HCT116 (cell line): ENCODE data around the gene HMCN1. TPM values are rescaled to one million over a fixed set of nuclear protein-coding genes. Genes with fewer than 3 reads are reported as not detected.

Source experiments
- ATAC-seq: fragments of 200-7000 bp; cut with Tn5 transposase; 2 replicates; pipeline ENCODE4 v1.9.1; 2020; ENCODE audit warnings: mild to moderate bottlenecking, moderate library complexity
- BruUV-seq: library from RNA; stranded (reverse); fragments of 400-500 nt; replicated peaks from 2 replicates; lab custom pipeline; 2021; lab: Mats Ljungman, UMichigan
- CTCF ChIA-PET: fragments of 300-600 bp; sonication (Branson Sonifier 250); formaldehyde crosslinking; loops from one replicate; lab custom pipeline; 2021; ENCODE audit warnings: antibody characterized with exemption; lab: Charles Lee
- POLR2A ChIA-PET: fragments of 300-600, 350-600 bp; sonication (Branson Sonifier 250); formaldehyde crosslinking; loops from one replicate; lab custom pipeline; 2021; ENCODE audit warnings: antibody characterized with exemption; lab: Charles Lee
- RAD21 ChIA-PET, 2 experiments: fragments of 300-600 bp; sonication (Branson Sonifier 250); formaldehyde crosslinking; loops; one replicate each; lab custom pipeline; 2023; ENCODE audit warnings: low total read pairs in 2 of 2; ENCODE audit not compliant: uncharacterized antibody in 2 of 2, unreplicated experiment in 2 of 2, low non-redundant PET in 1 of 2; lab: Charles Lee
- DNase-seq: peaks from one replicate; pipeline ENCODE4 v3.0.0-alpha.2; 2010; ENCODE audit warnings: low read depth, low spot score
- H2AFZ ChIP-seq: fragments of 200-600 bp; shearing (Covaris generic), sonication (generic); 2 replicates; pipeline ENCODE4 v1.6.1; 2017; ENCODE audit warnings: low read depth, mixed run types, mixed read lengths, antibody characterized with exemption, low read length; ENCODE audit not compliant: poor library complexity, severe bottlenecking
- H3K27ac ChIP-seq: 2 replicates; pipeline ENCODE4 v1.5.1; 2012; ENCODE audit warnings: low read depth, low read length
- H3K27me3 ChIP-seq: fragments of 200-600 bp; sonication (generic); 2 replicates; pipeline ENCODE4 v1.6.1; 2016; ENCODE audit warnings: mixed run types, low read length, mixed read lengths; ENCODE audit not compliant: insufficient read depth
- H3K36me3 ChIP-seq, 2 experiments: fragments of 200-500 bp in 1 of 2; fragments of 200-600 bp in 1 of 2; sonication (Bioruptor generic) in 1 of 2; sonication (generic) in 1 of 2; 2 replicates each; pipeline versions ENCODE4 v1.5.1 to v1.6.1; 2014 to 2016; ENCODE audit warnings: low read length in 2 of 2, inconsistent platforms in 1 of 2, mixed read lengths in 1 of 2, mixed run types in 1 of 2; ENCODE audit not compliant: insufficient read depth in 2 of 2, control insufficient read depth in 1 of 2
- H3K4me1 ChIP-seq, 2 experiments: fragments of 200-600 bp in 1 of 2; sonication (generic) in 1 of 2; 2 replicates each; pipeline versions ENCODE4 v1.5.1 to v1.6.1; 2012 to 2017; ENCODE audit warnings: low read length in 2 of 2, inconsistent platforms in 1 of 2, mild to moderate bottlenecking in 1 of 2, mixed read lengths in 1 of 2, mixed run types in 1 of 2, moderate library complexity in 1 of 2; ENCODE audit not compliant: insufficient read depth in 2 of 2, control insufficient read depth in 1 of 2
- H3K4me2 ChIP-seq: fragments of 200-600 bp; sonication (generic); 2 replicates; pipeline ENCODE4 v1.6.1; 2017; ENCODE audit warnings: mixed run types, low read length, mixed read lengths
- H3K4me3 ChIP-seq, 2 experiments: fragments of 200-600 bp in 1 of 2; sonication (generic) in 1 of 2; replicated peaks in 1 of 2; 2 replicates each; pipeline ENCODE4 v1.5.1; 2011 to 2016; ENCODE audit warnings: low read length in 2 of 2, control low read depth in 1 of 2, low read depth in 1 of 2, mild to moderate bottlenecking in 1 of 2, mixed read lengths in 1 of 2, mixed run types in 1 of 2
- H3K79me2 ChIP-seq: fragments of 200-600 bp; sonication (generic); 2 replicates; pipeline ENCODE4 v1.6.1; 2017; ENCODE audit warnings: mild to moderate bottlenecking, mixed run types, low read length, moderate library complexity, mixed read lengths; ENCODE audit not compliant: insufficient read depth
- H3K9ac ChIP-seq: fragments of 200-600 bp; sonication (generic); 2 replicates; pipeline ENCODE4 v1.6.1; 2016; ENCODE audit warnings: low read length, mixed read lengths
- H3K9me2 ChIP-seq: fragments of 200-600 bp; sonication (generic), shearing (Covaris generic); 2 replicates; pipeline ENCODE4 v1.6.1; 2017; ENCODE audit warnings: mixed run types, mild to moderate bottlenecking, moderate library complexity; ENCODE audit not compliant: insufficient read depth
- H3K9me3 ChIP-seq, 2 experiments: fragments of 200-500 bp in 1 of 2; fragments of 200-600 bp in 1 of 2; sonication (Bioruptor generic) in 1 of 2; sonication (generic) in 1 of 2; 2 replicates each; pipeline ENCODE4 v1.6.1; 2014 to 2017; ENCODE audit warnings: low read length in 2 of 2, mixed read lengths in 2 of 2, inconsistent platforms in 1 of 2, low read depth in 1 of 2, mild to moderate bottlenecking in 1 of 2, mixed run types in 1 of 2, moderate library complexity in 1 of 2; ENCODE audit not compliant: control insufficient read depth in 1 of 2, insufficient read depth in 1 of 2
- H4K20me1 ChIP-seq: fragments of 200-600 bp; sonication (generic), shearing (Covaris generic); 2 replicates; pipeline ENCODE4 v1.6.1; 2017; ENCODE audit warnings: mixed run types, mild to moderate bottlenecking, moderate library complexity; ENCODE audit not compliant: insufficient read depth
- CEBPB ChIP-seq: IDR thresholded peaks from 2 replicates; pipeline ENCODE4 v1.6.1; 2012; ENCODE audit warnings: low read depth
- EGR1 ChIP-seq: IDR thresholded peaks from 2 replicates; pipeline ENCODE4 v1.6.1; 2012; ENCODE audit warnings: low read depth
- FOSL1 ChIP-seq: IDR thresholded peaks from 2 replicates; pipeline ENCODE4 v1.6.1; 2012; ENCODE audit warnings: low read depth
- JUND ChIP-seq: IDR thresholded peaks from 2 replicates; pipeline ENCODE4 v1.6.1; 2012
- TCF7L2 ChIP-seq: IDR thresholded peaks from 2 replicates; pipeline ENCODE4 v1.7.0; 2011; ENCODE audit warnings: borderline replicate concordance, inconsistent platforms; ENCODE audit not compliant: insufficient read depth, insufficient read length; ENCODE audit errors: extremely low read depth
- YY1 ChIP-seq: IDR thresholded peaks from 2 replicates; pipeline ENCODE4 v1.6.1; 2011; ENCODE audit warnings: low read length, low read depth, moderate library complexity, mild to moderate bottlenecking; ENCODE audit not compliant: insufficient replicate concordance; ENCODE audit errors: extremely low read depth
- intact Hi-C: fragments of 100-400 bp; cut with micrococcal nuclease; formaldehyde crosslinking; loops from 2 replicates; pipeline ENCODE4 v1.10.0; 2022
- total RNA-seq: library from RNA; stranded (reverse); gene quantifications from one replicate; pipeline ENCODE4 v1.2.1, GENCODE V29; 2021; ENCODE audit not compliant: unreplicated experiment
- TF ChIP-seq, protein P1 (sequence below): IDR thresholded peaks from 2 replicates; pipeline ENCODE4 v1.6.1; 2012

The HMCN1 gene
- total RNA-seq, 1 experiment from 2014 or later: 0.59 TPM

DNA sequence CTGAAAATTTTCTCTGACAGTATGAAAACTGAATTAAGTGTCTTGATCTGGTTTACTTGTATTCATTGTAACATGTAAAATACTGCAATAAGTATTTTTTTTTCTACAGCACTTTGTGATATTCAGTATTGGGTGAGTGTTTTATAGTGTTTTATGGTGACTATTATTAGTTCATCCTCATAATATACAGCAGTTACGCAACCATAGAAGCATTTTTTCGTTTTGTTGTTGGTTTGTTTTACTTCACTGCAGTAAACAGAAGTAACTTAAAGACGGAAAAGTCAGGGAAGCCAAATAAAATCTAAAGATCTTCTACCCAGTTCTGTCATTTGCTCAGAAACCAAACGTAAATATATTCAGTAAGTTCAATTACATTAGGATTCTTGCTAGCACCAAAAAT is 390.8 kb downstream of the HMCN1 start:
- ChIA-PET POLR2A (no interaction called here), CTCF (no interaction called here), RAD21 (no interaction called here)
- no peak for ATAC-seq
- no peaks in the 10 kb centered on the region for H3K9me3 ChIP-seq
- no peaks in the 10 kb centered on the region for H3K9me2 ChIP-seq
- H4K20me1 ChIP-seq: no peaks in the 10 kb centered on the region
- H3K4me3 ChIP-seq: no peak overlapping the region
- H2AFZ ChIP-seq: no peak overlapping the region
- intact Hi-C loops: no loop called here
- no peak overlapping the region for H3K9ac ChIP-seq
- no peak overlapping the region for H3K27ac ChIP-seq
- no peaks in the 10 kb centered on the region for H3K79me2 ChIP-seq
- H3K27me3 ChIP-seq: no peaks in the 10 kb centered on the region
- no TSS peak for BruUV-seq
- no peak for TF ChIP-seq YY1
- TF ChIP-seq FOSL1: no peak
- TF ChIP-seq, protein P1, sequence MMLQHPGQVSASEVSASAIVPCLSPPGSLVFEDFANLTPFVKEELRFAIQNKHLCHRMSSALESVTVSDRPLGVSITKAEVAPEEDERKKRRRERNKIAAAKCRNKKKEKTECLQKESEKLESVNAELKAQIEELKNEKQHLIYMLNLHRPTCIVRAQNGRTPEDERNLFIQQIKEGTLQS: no peak
- no peak for TF ChIP-seq TCF7L2
- TF ChIP-seq CEBPB: no peak
- TF ChIP-seq JUND: no peak
- H3K4me2 ChIP-seq: no peak overlapping the region
- DNase-seq: no peak
- H3K4me1 ChIP-seq: no peaks in the 10 kb centered on the region
- no peaks in the 10 kb centered on the region for H3K36me3 ChIP-seq

DNA sequence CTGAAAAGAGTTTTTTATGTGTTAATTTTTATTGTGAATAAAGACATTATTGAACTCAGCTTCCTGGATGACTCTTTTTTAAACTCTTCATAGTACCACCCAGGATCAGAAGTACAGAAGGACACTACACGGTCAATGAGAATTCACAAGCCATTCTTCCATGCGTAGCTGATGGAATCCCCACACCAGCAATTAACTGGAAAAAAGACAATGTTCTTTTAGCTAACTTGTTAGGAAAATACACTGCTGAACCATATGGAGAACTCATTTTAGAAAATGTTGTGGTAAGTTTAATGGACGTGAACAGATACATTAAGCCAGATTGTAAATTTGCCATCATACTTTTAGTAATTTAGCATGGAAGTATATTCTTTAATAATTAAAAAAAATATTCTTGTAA is 391.3 kb downstream of the HMCN1 start:
- H2AFZ ChIP-seq: no peak overlapping the region
- H3K9me2 ChIP-seq: no peaks in the 10 kb centered on the region
- H3K36me3 ChIP-seq: no peaks in the 10 kb centered on the region
- ChIA-PET CTCF (no interaction called here), RAD21 (no interaction called here), POLR2A (no interaction called here)
- H3K27me3 ChIP-seq: no peaks in the 10 kb centered on the region
- H3K4me1 ChIP-seq: no peaks in the 10 kb centered on the region
- BruUV-seq: no TSS peak
- H4K20me1 ChIP-seq: no peaks in the 10 kb centered on the region
- ATAC-seq (no peak), DNase-seq (no peak)
- TF ChIP-seq EGR1: no peak
- no peak overlapping the region for H3K4me3 ChIP-seq
- H3K9me3 ChIP-seq: no peaks in the 10 kb centered on the region
- intact Hi-C loops: no loop called here
- no peak overlapping the region for H3K4me2 ChIP-seq
- no peak overlapping the region for H3K27ac ChIP-seq
- H3K79me2 ChIP-seq: no peaks in the 10 kb centered on the region
- H3K9ac ChIP-seq: no peak overlapping the region
